H1 (cell line): ENCODE data around the gene ZHX3. TPM values are rescaled to one million over a fixed set of nuclear protein-coding genes. Genes with fewer than 3 reads are reported as not detected.

ENCODE experiments used
- CTCF ChIA-PET: fragments of 300-600 bp; sonication (Branson Sonifier 250); formaldehyde crosslinking; loops from one replicate; lab custom pipeline; 2021; ENCODE audit not compliant: partially characterized antibody; lab: Charles Lee
- POLR2A ChIA-PET: fragments of 300-600 bp; sonication (Branson Sonifier 250); formaldehyde crosslinking; loops from one replicate; lab custom pipeline; 2021; ENCODE audit warnings: inconsistent platforms; ENCODE audit not compliant: partially characterized antibody; lab: Charles Lee
- DNase-seq, 2 experiments: peaks; one replicate each; pipeline versions ENCODE4 v3.0.0 to v3.0.0-alpha.2; 2010 to 2022; ENCODE audit warnings: low spot score in 2 of 2, low read depth in 1 of 2, mixed read lengths in 1 of 2
- FAIRE-seq: peaks from 2 replicates; lab custom pipeline; 2011; peaks lifted over from hg19 to GRCh38; lab: Jason Lieb, UNC
- H2AFZ ChIP-seq: 2 replicates; pipeline ENCODE4 v1.8.1; 2012; ENCODE audit warnings: low read length, inconsistent platforms
- H2AK5ac ChIP-seq: 2 replicates; pipeline ENCODE4 v1.6.1; 2013; ENCODE audit warnings: low read depth, low read length
- H2BK120ac ChIP-seq: replicated peaks from 2 replicates; pipeline ENCODE3; 2013; ENCODE audit warnings: low read depth, low read length, inconsistent platforms
- H2BK12ac ChIP-seq: 2 replicates; pipeline ENCODE4 v1.6.1; 2013; ENCODE audit warnings: low read depth, low read length
- H2BK15ac ChIP-seq: 2 replicates; pipeline ENCODE4 v1.6.1; 2013; ENCODE audit warnings: low read length
- H2BK20ac ChIP-seq: 2 replicates; pipeline ENCODE4 v1.6.1; 2013; ENCODE audit warnings: low read length
- H2BK5ac ChIP-seq: 2 replicates; pipeline ENCODE4 v1.6.1; 2013; ENCODE audit warnings: low read depth, low read length
- H3K14ac ChIP-seq: 2 replicates; pipeline ENCODE4 v1.6.1; 2013; ENCODE audit warnings: inconsistent platforms; ENCODE audit not compliant: insufficient read length
- H3K18ac ChIP-seq: 2 replicates; pipeline ENCODE4 v1.6.1; 2013; ENCODE audit warnings: low read length; ENCODE audit errors: extremely low read depth
- H3K23ac ChIP-seq: 2 replicates; pipeline ENCODE4 v1.6.1; 2013; ENCODE audit warnings: inconsistent platforms; ENCODE audit not compliant: insufficient read length
- H3K23me2 ChIP-seq: 2 replicates; pipeline ENCODE4 v1.6.1; 2013; ENCODE audit warnings: low read depth, low read length
- H3K27ac ChIP-seq: 2 replicates; pipeline ENCODE4 v1.6.1; 2011; ENCODE audit warnings: low read depth, low read length, inconsistent platforms
- H3K27me3 ChIP-seq, 4 experiments: replicated peaks in 1 of 4; 1 replicate in 1 of 4; 2 replicates in 3 of 4; pipeline versions ENCODE4 v1.6.1 to v1.8.1; 2011 to 2013; ENCODE audit warnings: low read length in 3 of 4, mild to moderate bottlenecking in 3 of 4, inconsistent platforms in 2 of 4, mixed read lengths in 2 of 4, moderate library complexity in 1 of 4; ENCODE audit not compliant: control insufficient read depth in 3 of 4, insufficient read depth in 3 of 4; ENCODE audit errors: extremely low read depth in 1 of 4
- H3K36me3 ChIP-seq, 4 experiments: 2 replicates each; pipeline versions ENCODE4 v1.6.1 to v1.8.1; 2011 to 2013; ENCODE audit warnings: mild to moderate bottlenecking in 4 of 4, low read length in 3 of 4, moderate library complexity in 2 of 4, control low read depth in 1 of 4, inconsistent platforms in 1 of 4; ENCODE audit not compliant: insufficient read depth in 4 of 4, control insufficient read depth in 2 of 4
- H3K4ac ChIP-seq: replicated peaks from 2 replicates; pipeline ENCODE3; 2013; ENCODE audit warnings: low read length, low read depth, mixed read lengths, inconsistent platforms; ENCODE audit not compliant: insufficient read length
- H3K4me1 ChIP-seq, 4 experiments: replicated peaks in 1 of 4; 1 replicate in 1 of 4; 2 replicates in 3 of 4; pipeline versions ENCODE4 v1.6.1 to v1.8.1; 2011 to 2013; ENCODE audit warnings: low read length in 3 of 4, inconsistent platforms in 2 of 4, mixed read lengths in 1 of 4; ENCODE audit not compliant: insufficient read depth in 4 of 4, control insufficient read depth in 3 of 4
- H3K4me2 ChIP-seq, 2 experiments: 2 replicates each; pipeline versions ENCODE4 v1.6.1 to v1.8.1; 2011 to 2013; ENCODE audit warnings: low read depth in 2 of 2, low read length in 2 of 2, control low read depth in 1 of 2, inconsistent platforms in 1 of 2, mild to moderate bottlenecking in 1 of 2; ENCODE audit not compliant: insufficient read depth in 1 of 2
- H3K4me3 ChIP-seq, 4 experiments: fragments of 200-600, 300-600 bp in 1 of 4; sonication (generic), shearing (Covaris generic), sonication (Bioruptor Twin) in 1 of 4; 2 replicates each; pipeline versions ENCODE4 v1.5.1 to v1.8.1; 2011 to 2016; ENCODE audit warnings: low read length in 4 of 4, low read depth in 3 of 4, control low read depth in 2 of 4, inconsistent platforms in 2 of 4, mild to moderate bottlenecking in 2 of 4, mixed read lengths in 1 of 4, moderate library complexity in 1 of 4; ENCODE audit not compliant: insufficient read depth in 2 of 4; ENCODE audit errors: extremely low read depth in 1 of 4
- H3K56ac ChIP-seq: replicated peaks from 2 replicates; pipeline ENCODE3; 2013; ENCODE audit warnings: low read depth, mild to moderate bottlenecking, mixed read lengths, low read length, inconsistent platforms; ENCODE audit not compliant: insufficient read length
- H3K79me1 ChIP-seq: 2 replicates; pipeline ENCODE4 v1.6.1; 2013; ENCODE audit warnings: low read depth, low read length, control low read depth
- H3K79me2 ChIP-seq, 2 experiments: 2 replicates each; pipeline versions ENCODE4 v1.6.1 to v1.8.1; 2012 to 2013; ENCODE audit warnings: low read length in 2 of 2, mild to moderate bottlenecking in 2 of 2, inconsistent platforms in 1 of 2; ENCODE audit not compliant: insufficient read depth in 2 of 2, control insufficient read depth in 1 of 2
- H3K9ac ChIP-seq, 4 experiments: replicated peaks in 1 of 4; 1 replicate in 1 of 4; 2 replicates in 3 of 4; pipeline versions ENCODE4 v1.6.1 to v1.8.1; 2011 to 2013; ENCODE audit warnings: low read depth in 3 of 4, low read length in 3 of 4, control low read depth in 2 of 4, mild to moderate bottlenecking in 2 of 4, moderate library complexity in 2 of 4, inconsistent platforms in 1 of 4; ENCODE audit errors: extremely low read depth in 1 of 4
- H3K9me3 ChIP-seq, 2 experiments: 2 replicates each; pipeline versions ENCODE4 v1.6.1 to v1.8.1; 2012 to 2013; ENCODE audit warnings: mild to moderate bottlenecking in 2 of 2, moderate library complexity in 2 of 2, control low read depth in 1 of 2, inconsistent platforms in 1 of 2, low read depth in 1 of 2, low read length in 1 of 2, mixed read lengths in 1 of 2; ENCODE audit not compliant: insufficient read depth in 2 of 2
- H4K20me1 ChIP-seq, 2 experiments: replicated peaks in 1 of 2; 2 replicates each; pipeline versions ENCODE3 to v1.8.1; 2011 to 2013; ENCODE audit warnings: inconsistent platforms in 2 of 2, low read length in 2 of 2, mild to moderate bottlenecking in 1 of 2; ENCODE audit not compliant: insufficient read depth in 2 of 2, control insufficient read depth in 1 of 2
- H4K5ac ChIP-seq: 2 replicates; pipeline ENCODE4 v1.6.1; 2013; ENCODE audit warnings: low read length, low read depth, mixed read lengths, inconsistent platforms; ENCODE audit not compliant: insufficient read length
- H4K8ac ChIP-seq: 2 replicates; pipeline ENCODE4 v1.8.0; 2013; ENCODE audit warnings: mild to moderate bottlenecking, moderate library complexity, low read length, inconsistent platforms; ENCODE audit not compliant: insufficient read depth; ENCODE audit errors: extremely low read depth
- H4K91ac ChIP-seq: replicated peaks from 2 replicates; pipeline ENCODE3; 2013; ENCODE audit warnings: low read length, mixed read lengths, inconsistent platforms; ENCODE audit not compliant: insufficient read length
- ASH2L ChIP-seq: fragments of 200-600, 300-600 bp; sonication (generic); IDR thresholded peaks from one replicate; pipeline ENCODE4 v1.7.1; 2017; ENCODE audit warnings: low read length
- BRCA1 ChIP-seq: IDR thresholded peaks from 2 replicates; pipeline ENCODE4 v1.6.1; 2012; ENCODE audit warnings: low read depth, low read length, improper control_type of control experiment
- CBX5 ChIP-seq: fragments of 300-800, 300-1000 bp; sonication (generic); IDR thresholded peaks from 2 replicates; pipeline ENCODE4 v1.7.1; 2016; ENCODE audit warnings: antibody characterized with exemption, low read length, low read depth
- CEBPB ChIP-seq: IDR thresholded peaks from 2 replicates; pipeline ENCODE4 v1.6.1; 2012; ENCODE audit warnings: low read depth, low read length
- CHD2 ChIP-seq: IDR thresholded peaks from 2 replicates; pipeline ENCODE4 v1.6.1; 2012; ENCODE audit warnings: low read length, improper control_type of control experiment
- EGR1 ChIP-seq: IDR thresholded peaks from 2 replicates; pipeline ENCODE4 v1.6.1; 2011; ENCODE audit warnings: low read depth, low read length, borderline replicate concordance
- JUN ChIP-seq: IDR thresholded peaks from 2 replicates; pipeline ENCODE4 v1.6.1; 2011; ENCODE audit warnings: low read depth, mild to moderate bottlenecking, improper control_type of control experiment, low read length
- POLR2AphosphoS5 ChIP-seq: IDR thresholded peaks from 2 replicates; pipeline ENCODE4 v1.6.1; 2011; ENCODE audit warnings: low read depth, low read length
- POU5F1 ChIP-seq: IDR thresholded peaks from 2 replicates; pipeline ENCODE4 v1.6.1; 2011; ENCODE audit warnings: low read depth, mild to moderate bottlenecking, low read length, moderate library complexity
- RAD21 ChIP-seq, 2 experiments: IDR thresholded peaks in 1 of 2; conservative IDR thresholded peaks in 1 of 2; 2 replicates each; pipeline ENCODE4 v1.6.1; 2011; ENCODE audit warnings: low read depth in 2 of 2, low read length in 2 of 2, improper control_type of control experiment in 1 of 2, inconsistent platforms in 1 of 2, mild to moderate bottlenecking in 1 of 2, moderate library complexity in 1 of 2
- RXRA ChIP-seq: IDR thresholded peaks from 2 replicates; pipeline ENCODE4 v1.6.1; 2011; ENCODE audit warnings: low read depth, mild to moderate bottlenecking, low read length, moderate library complexity; ENCODE audit not compliant: insufficient read depth
- SIRT6 ChIP-seq: IDR thresholded peaks from one replicate; pipeline ENCODE4 v1.7.1; 2012; ENCODE audit warnings: low read length, inconsistent platforms
- SP1 ChIP-seq: IDR thresholded peaks from 2 replicates; pipeline ENCODE4 v1.6.1; 2011; ENCODE audit warnings: low read depth, low read length
- TCF12 ChIP-seq: IDR thresholded peaks from 2 replicates; pipeline ENCODE4 v1.6.1; 2011; ENCODE audit warnings: low read depth, mild to moderate bottlenecking, low read length
- ZNF274 ChIP-seq: IDR thresholded peaks from 2 replicates; pipeline ENCODE4 v1.7.0; 2012; ENCODE audit warnings: low read length, borderline replicate concordance; ENCODE audit errors: extremely low read depth
- WGBS, 2 experiments: shearing (Covaris generic) in 1 of 2; methylation state at CpG; one replicate each; pipeline versions ENCODE4 v1.1.6 to v1.1.7; 2013 to 2015; ENCODE audit warnings: low lambda C conversion rate in 2 of 2, mixed read lengths in 2 of 2, inconsistent platforms in 1 of 2, low coverage in 1 of 2, missing lambda C conversion rate in 1 of 2; ENCODE audit not compliant: insufficient replicate concordance in 2 of 2, insufficient coverage in 1 of 2, insufficient read length in 1 of 2; ENCODE audit errors: extremely low coverage in 1 of 2, missing lambda C conversion rate in 1 of 2; 5-methylcytosine and 5-hydroxymethylcytosine counted together
- polyA plus RNA-seq, 7 experiments: library from polyadenylated mRNA; depleted of rRNA in 3 of 7; stranded (reverse) in 5 of 7; unstranded in 2 of 7; fragments of >200 nt in 5 of 7; fragments of 200-250 nt in 2 of 7; gene quantifications; 1 replicate in 5 of 7; 2 replicates in 1 of 7; 4 replicates in 1 of 7; pipeline versions ENCODE4 v1.2.1 to v1.2.3, GENCODE V29; 2011 to 2013; ENCODE audit warnings: missing spikeins in 2 of 7, mixed read lengths in 2 of 7
- total RNA-seq: library from RNA; stranded (reverse); fragmentation: NEBNext Ultra II Directional; extraction: Animal tissue kit (Norgen Biotek cat#: 25700); gene quantifications from 2 replicates; pipeline ENCODE4 v1.2.1, GENCODE V29; 2021

The ZHX3 gene
- total and polyA plus RNA-seq, 2 of the 8 experiments (the other 6 are each of a cell fraction or from before 2014, with no cell fraction given): 1.00 to 7.8 TPM

GRCh38 chr20:41213150-41213820 is 104.2 kb downstream of the ZHX3 start:
- no peak for DNase-seq
- Histone ChIP-seq H4K5ac (no peak overlapping the region), H3K9ac (no peak overlapping the region)

More at GRCh38 chr20:41213150-41213820, 104.2 kb downstream of the ZHX3 start:
- Histone ChIP-seq H3K23me2 (no peaks in the 10 kb centered on the region), H4K91ac (no peak overlapping the region), H3K79me2 (no peaks in the 10 kb centered on the region), H4K8ac (no peak overlapping the region), H3K56ac (no peak overlapping the region), H3K9me3 (no peaks in the 10 kb centered on the region), H3K27ac (no peak overlapping the region), H2BK5ac (no peak overlapping the region), H3K18ac (no peak overlapping the region), H3K23ac (no peak overlapping the region), H2BK15ac (no peak overlapping the region), H2BK20ac (no peak overlapping the region), H3K27me3 (no peaks in the 10 kb centered on the region), H3K4me2 (no peak overlapping the region), H3K79me1 (no peaks in the 10 kb centered on the region), H3K14ac (no peak overlapping the region), H2BK120ac (no peak overlapping the region), H3K36me3 (no peaks in the 10 kb centered on the region), H2AFZ (no peak overlapping the region), H3K4me1 (no peaks in the 10 kb centered on the region), H4K20me1 (no peaks in the 10 kb centered on the region), H3K4ac (no peak overlapping the region), H2BK12ac (no peak overlapping the region), H3K4me3 (no peak overlapping the region), H2AK5ac (no peak overlapping the region)
- 91% methylated on average over 1 of the region's 1 CpG; no CpG with 5 or more reads in 1 of the 2 experiments for WGBS, 2 experiments
- FAIRE-seq: no peak
- no peak for TF ChIP-seq POLR2AphosphoS5
- no peak for TF ChIP-seq SIRT6
- no peak for TF ChIP-seq CEBPB
- no peak for TF ChIP-seq RAD21 (IDR thresholded peaks at IDR 0.05 in 1 of 2, conservative IDR thresholded peaks at IDR 0.05 in 1 of 2; ENCODE audit: low read depth in 2 of 2, low read length in 2 of 2)
- TF ChIP-seq JUN: no peak
- TF ChIP-seq ZNF274: no peak
- TF ChIP-seq CBX5: no peak
- TF ChIP-seq CHD2: no peak
- TF ChIP-seq EGR1: no peak
- no peak for TF ChIP-seq ASH2L
- no peak for TF ChIP-seq POU5F1
- no peak for TF ChIP-seq RXRA
- TF ChIP-seq TCF12: no peak
- no peak for TF ChIP-seq BRCA1
- no peak for TF ChIP-seq SP1
- ChIA-PET POLR2A (no interaction called here), CTCF (interaction anchor here (0.9 to 2.3 kb wide), 3 partner anchors 37 to 114 kb away, joined by 3 to 7 read pairs (median 3); no protein-coding TSS in a partner anchor)
